Stomach (tissue), 4 donors: ENCODE measurements around the gene SYT8.

Experiments used
- CTCF ChIP-seq, 7 experiments: fragments of 450-650 bp in 4 of 7; fragments of 200-600 bp in 3 of 7; sonication (generic) in 3 of 7; IDR thresholded peaks; one replicate each; pipeline ENCODE4 v1.5.1; 2016 to 2019; ENCODE audit warnings: antibody characterized with exemption in 7 of 7, control low read depth in 2 of 7, mild to moderate bottlenecking in 1 of 7
- EP300 ChIP-seq: sonication (generic); formaldehyde crosslinking; IDR thresholded peaks from one replicate; pipeline ENCODE4 v1.6.1; 2017; ENCODE audit warnings: antibody characterized with exemption
- POLR2A ChIP-seq, 4 donors: fragments of 450-650 bp; IDR thresholded peaks; one replicate each; pipeline ENCODE4 v1.6.1; 2016; ENCODE audit warnings: antibody characterized with exemption in 4 of 4, control low read depth in 2 of 4, mild to moderate bottlenecking in 1 of 4, moderate library complexity in 1 of 4
- POLR2AphosphoS5 ChIP-seq, 3 donors: sonication (generic); formaldehyde crosslinking; IDR thresholded peaks; one replicate each; pipeline ENCODE4 v1.6.1; 2016; ENCODE audit warnings: antibody characterized with exemption in 3 of 3

DNA sequence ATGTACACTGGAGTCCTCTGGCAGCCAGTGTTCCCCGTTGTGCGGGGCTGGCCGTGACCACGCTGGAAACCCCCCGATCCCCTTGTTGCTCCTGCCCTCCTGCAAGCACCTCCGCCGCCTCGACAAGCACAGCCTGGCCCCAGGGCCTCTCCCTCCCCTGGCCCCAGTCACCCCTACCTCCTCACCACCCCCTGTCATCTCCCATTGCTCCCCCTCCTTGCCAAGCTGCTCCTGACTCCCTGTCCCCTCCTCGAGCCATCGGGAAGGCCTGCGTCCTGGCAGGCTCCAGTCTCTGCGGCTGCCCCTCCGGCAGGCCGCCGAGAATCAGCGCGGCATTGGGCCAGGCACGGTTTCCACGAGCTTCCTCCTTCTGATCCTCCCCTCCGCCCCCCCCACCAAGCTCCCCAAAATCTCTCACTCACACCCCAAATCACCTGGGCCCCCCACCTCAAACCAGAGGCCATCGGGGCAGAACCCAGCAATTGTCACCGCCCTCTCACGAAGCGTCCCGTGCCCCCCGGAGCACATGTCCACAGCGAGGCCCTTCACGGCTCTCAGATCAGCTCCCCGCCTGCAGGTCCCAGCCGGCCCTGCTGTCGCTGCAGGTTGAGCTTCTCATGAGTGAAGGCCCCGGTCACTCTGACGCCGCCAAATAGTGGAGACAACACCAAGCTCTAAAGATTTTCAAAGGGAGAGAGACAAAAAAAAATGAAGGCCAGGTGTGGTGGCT is 12.4 kb downstream of the SYT8 start:
- no peak for TF ChIP-seq CTCF (IDR thresholded peaks at IDR 0.05)
- TF ChIP-seq POLR2A (IDR thresholded peaks at IDR 0.05): no peak
- no peak for TF ChIP-seq POLR2AphosphoS5 (IDR thresholded peaks at IDR 0.05)
- TF ChIP-seq EP300: no peak
